Measurements from ENCODE around the gene LRCH1. TPM values are rescaled to one million over a fixed set of nuclear protein-coding genes. Genes with fewer than 3 reads are reported as not detected.
A peak's percentile ranks its signal among the peaks of the same experiment; 100 is the strongest.

The LRCH1 gene
- total RNA-seq, 2 experiments from 2014 or later: 15.5 to 17.1 TPM

DNA sequence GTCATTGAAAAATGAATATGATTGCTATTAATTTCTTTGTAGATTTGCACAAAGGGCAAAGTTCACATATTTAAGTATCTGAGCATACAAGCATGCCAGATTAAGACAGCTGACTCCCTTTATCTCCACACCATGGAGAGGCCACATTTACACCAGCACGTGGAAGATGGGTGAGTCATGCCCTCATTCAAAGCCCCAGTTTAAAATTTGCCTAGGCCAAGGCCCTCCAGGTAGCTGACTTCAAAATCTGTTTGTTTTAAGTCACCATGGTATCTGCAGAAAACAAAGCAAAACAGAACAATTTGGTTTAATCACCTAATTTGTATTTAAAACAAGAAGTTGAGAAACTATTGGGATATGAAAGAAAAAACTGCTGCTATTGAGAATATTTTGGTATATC is 134.8 kb downstream of the LRCH1 start:
- CTCF ChIA-PET: interaction anchor here (0.6 to 2.0 kb wide), 3 partner anchors 10 to 159 kb away, joined by 3 to 8 read pairs (median 3); no protein-coding TSS in a partner anchor
- TF ChIP-seq, protein P1, sequence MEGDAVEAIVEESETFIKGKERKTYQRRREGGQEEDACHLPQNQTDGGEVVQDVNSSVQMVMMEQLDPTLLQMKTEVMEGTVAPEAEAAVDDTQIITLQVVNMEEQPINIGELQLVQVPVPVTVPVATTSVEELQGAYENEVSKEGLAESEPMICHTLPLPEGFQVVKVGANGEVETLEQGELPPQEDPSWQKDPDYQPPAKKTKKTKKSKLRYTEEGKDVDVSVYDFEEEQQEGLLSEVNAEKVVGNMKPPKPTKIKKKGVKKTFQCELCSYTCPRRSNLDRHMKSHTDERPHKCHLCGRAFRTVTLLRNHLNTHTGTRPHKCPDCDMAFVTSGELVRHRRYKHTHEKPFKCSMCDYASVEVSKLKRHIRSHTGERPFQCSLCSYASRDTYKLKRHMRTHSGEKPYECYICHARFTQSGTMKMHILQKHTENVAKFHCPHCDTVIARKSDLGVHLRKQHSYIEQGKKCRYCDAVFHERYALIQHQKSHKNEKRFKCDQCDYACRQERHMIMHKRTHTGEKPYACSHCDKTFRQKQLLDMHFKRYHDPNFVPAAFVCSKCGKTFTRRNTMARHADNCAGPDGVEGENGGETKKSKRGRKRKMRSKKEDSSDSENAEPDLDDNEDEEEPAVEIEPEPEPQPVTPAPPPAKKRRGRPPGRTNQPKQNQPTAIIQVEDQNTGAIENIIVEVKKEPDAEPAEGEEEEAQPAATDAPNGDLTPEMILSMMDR (IDR thresholded peaks at IDR 0.05): no peak
- Mint-ChIP-seq H3K9me3 (no peaks in the 10 kb centered on the region), H3K4me3 (no peak overlapping the region), H3K36me3 (ENCODE audit: low read depth) (peaks cover 10% of the 10 kb centered on the region), H3K4me1 (ENCODE audit: low read depth) (peaks cover 20% of the 10 kb centered on the region), H3K27ac (peak overlapping the region; percentile 15), H3K27me3 (no peaks in the 10 kb centered on the region)
- intact Hi-C loops (cut with micrococcal nuclease): loop anchor here (5.0 kb wide), 1 partner anchor 136 kb away; the partner anchor contains the start of gene LRCH1
- POLR2A ChIA-PET: no interaction called here
- DNase-seq (peak; percentile 44), ATAC-seq (peak; percentile 74)

DNA sequence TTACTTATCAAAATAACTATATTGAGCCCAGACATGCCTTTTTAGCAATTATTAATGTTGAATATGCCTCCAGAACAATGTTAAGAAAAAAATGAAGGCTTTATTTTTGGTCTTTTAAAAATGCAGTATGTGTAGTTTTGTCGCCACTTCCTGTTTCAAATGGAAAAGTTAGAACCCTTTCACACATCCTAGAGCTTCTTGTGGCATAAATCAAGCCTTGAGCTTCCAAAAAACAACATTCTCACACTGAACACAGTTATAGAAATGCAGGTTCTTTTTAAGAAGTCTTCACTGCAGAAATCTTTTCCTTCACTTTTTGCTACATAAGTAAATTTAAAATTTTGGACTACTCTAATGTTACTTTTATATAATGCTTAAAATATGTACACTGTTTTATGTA is 135.3 kb downstream of the LRCH1 start:
- Mint-ChIP-seq H3K4me1 (ENCODE audit: low read depth) (peaks cover 17% of the 10 kb centered on the region), H3K9me3 (no peaks in the 10 kb centered on the region), H3K4me3 (no peak overlapping the region), H3K27ac (no peak overlapping the region), H3K36me3 (ENCODE audit: low read depth) (peaks cover 6% of the 10 kb centered on the region), H3K27me3 (no peaks in the 10 kb centered on the region)
- no peak for DNase-seq
- intact Hi-C loops (cut with micrococcal nuclease): loop anchor here (5.0 kb wide), 1 partner anchor 136 kb away; the partner anchor contains the start of gene LRCH1
- TF ChIP-seq, protein P1 (IDR thresholded peaks at IDR 0.05): no peak
- CTCF ChIA-PET: interaction anchor here (0.6 kb wide), 1 partner anchor 159 kb away, joined by 3 read pairs; no protein-coding TSS in a partner anchor
- POLR2A ChIA-PET: no interaction called here
- ATAC-seq: no peak

DNA sequence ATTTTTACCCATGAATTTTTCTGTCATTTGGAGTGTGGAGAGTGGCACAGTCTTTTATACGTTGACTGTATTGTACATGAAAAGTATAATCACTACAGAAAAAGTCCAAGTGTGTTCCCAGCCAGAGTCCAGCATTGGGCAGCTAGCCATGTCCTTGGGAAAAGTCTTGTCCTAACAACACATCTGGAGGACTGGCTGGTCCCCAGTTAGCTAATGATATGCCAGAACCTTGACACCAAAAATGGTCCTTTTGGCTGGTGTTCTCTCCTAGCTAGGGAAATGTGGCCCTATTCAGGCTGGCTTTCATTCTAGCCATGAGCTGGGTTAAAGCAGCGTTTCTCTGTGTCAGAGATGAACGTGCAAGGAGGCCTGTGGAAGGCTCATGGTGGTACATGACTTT is 145.0 kb downstream of the LRCH1 start:
- POLR2A ChIA-PET: no interaction called here
- intact Hi-C loops (cut with micrococcal nuclease): no loop called here
- Mint-ChIP-seq H3K4me1 (ENCODE audit: low read depth) (no peaks in the 10 kb centered on the region), H3K4me3 (no peak overlapping the region), H3K27me3 (no peaks in the 10 kb centered on the region), H3K9me3 (no peaks in the 10 kb centered on the region), H3K36me3 (ENCODE audit: low read depth) (peaks cover 36% of the 10 kb centered on the region), H3K27ac (no peak overlapping the region)
- no peak for ATAC-seq
- CTCF ChIA-PET: interaction anchor here (1.1 to 1.2 kb wide), 2 partner anchors 11 to 146 kb away, joined by 3 to 5 read pairs; no protein-coding TSS in a partner anchor
- TF ChIP-seq, protein P1 (IDR thresholded peaks at IDR 0.05): no peak
- no peak for DNase-seq

DNA sequence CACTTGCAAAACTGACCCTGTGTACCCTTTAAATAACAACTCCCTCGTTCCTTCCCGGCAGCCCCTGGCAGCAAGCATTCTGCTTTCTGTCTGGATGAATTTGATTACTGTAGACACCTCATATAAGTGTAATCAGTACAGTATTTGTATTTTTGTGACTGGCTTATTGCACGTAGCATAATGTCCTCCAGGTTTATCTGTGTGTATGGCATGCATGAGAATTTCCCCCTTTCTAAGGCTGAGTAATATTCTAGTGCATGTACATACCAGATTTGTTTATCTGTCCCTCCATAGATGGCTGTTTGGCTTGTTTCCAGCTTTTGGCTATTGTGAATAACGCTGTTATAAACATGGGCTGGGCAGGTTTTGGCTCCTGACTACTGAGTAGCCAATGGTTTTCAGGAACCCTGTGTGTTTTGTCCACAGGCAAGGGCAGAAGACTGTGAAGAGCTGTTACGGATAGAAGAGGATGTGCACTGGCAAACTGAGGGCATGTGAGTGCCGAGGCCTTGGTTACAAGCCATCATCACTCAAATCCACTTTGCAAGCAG is 146.0 kb downstream of the LRCH1 start:
- Mint-ChIP-seq H3K4me1 (ENCODE audit: low read depth) (no peaks in the 10 kb centered on the region), H3K27ac (no peak overlapping the region), H3K9me3 (no peaks in the 10 kb centered on the region), H3K27me3 (no peaks in the 10 kb centered on the region), H3K36me3 (ENCODE audit: low read depth) (peaks cover 36% of the 10 kb centered on the region), H3K4me3 (no peak overlapping the region)
- intact Hi-C loops (cut with micrococcal nuclease): no loop called here
- TF ChIP-seq, protein P1 (IDR thresholded peaks at IDR 0.05): no peak
- no peak for DNase-seq
- ATAC-seq: no peak
- ChIA-PET CTCF (interaction anchor here (0.8 to 2.9 kb wide), 3 partner anchors 8 to 148 kb away, joined by 3 to 14 read pairs (median 7); no protein-coding TSS in a partner anchor), POLR2A (no interaction called here)

- no peak overlapping the region for H3K27ac Mint-ChIP-seq
- ATAC-seq: no peak
Observed at GRCh38 chr13:46712524-46712923, 159.6 kb downstream of the LRCH1 start.

More at GRCh38 chr13:46712524-46712923, 159.6 kb downstream of the LRCH1 start:
- ChIA-PET CTCF (interaction anchor here (0.7 to 1.1 kb wide), 2 partner anchors 8 to 160 kb away, joined by 3 to 6 read pairs; no protein-coding TSS in a partner anchor), POLR2A (no interaction called here)
- Mint-ChIP-seq H3K4me1 (ENCODE audit: low read depth) (no peaks in the 10 kb centered on the region), H3K9me3 (no peaks in the 10 kb centered on the region), H3K36me3 (ENCODE audit: low read depth) (peaks cover 7% of the 10 kb centered on the region), H3K4me3 (no peak overlapping the region), H3K27me3 (no peaks in the 10 kb centered on the region)
- intact Hi-C loops (cut with micrococcal nuclease): no loop called here
- DNase-seq: no peak
- TF ChIP-seq, protein P1 (IDR thresholded peaks at IDR 0.05): no peak

Data from activated CD8-positive, alpha-beta T cell treated with anti-CD3 and anti-CD28 coated beads for 36 hours (primary cell).